ENCODE measurements around the gene CHST15. TPM values are rescaled to one million over a fixed set of nuclear protein-coding genes. Genes with fewer than 3 reads are reported as not detected.

CHST15 gene
- total RNA-seq, 2 donors from 2014 or later = 18.5 to 21.5 TPM

DNA sequence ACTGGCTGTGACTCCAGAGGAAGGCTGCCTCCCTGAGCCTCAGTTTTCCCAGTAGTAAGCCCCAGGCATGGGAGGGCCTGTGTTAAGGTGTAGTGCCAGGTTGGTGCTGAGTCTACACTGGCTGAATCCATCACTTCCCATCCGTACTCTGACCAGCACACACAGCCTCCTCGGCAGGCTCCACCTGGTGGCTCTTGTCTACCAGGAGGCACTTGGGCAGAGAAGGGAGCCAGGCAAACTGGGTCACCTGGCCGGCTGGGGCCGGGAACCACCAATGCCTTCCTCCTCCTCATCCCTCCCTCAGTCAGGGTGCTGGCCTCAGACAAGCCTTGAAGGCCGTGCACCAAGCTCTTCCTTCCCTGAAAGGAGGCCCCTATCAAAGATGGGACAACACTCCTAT is 75.7 kb downstream of the CHST15 start:
- H3K27ac ChIP-seq = no peak overlapping the region
- intact Hi-C loops (cut with DNase I) = no loop called here
- H3K4me1 ChIP-seq = no peaks in the 10 kb centered on the region
- H3K9me3 ChIP-seq = no peaks in the 10 kb centered on the region
- WGBS, 2 donors = 63 to 75% methylated on average over 2 to 5 of the region's 5 CpGs
- DNase-seq (no peak), ATAC-seq (no peak)
- peaks cover 0 to 1% of the 10 kb centered on the region in 2 donors for H3K36me3 ChIP-seq (replicated peaks in 1 of 2; ENCODE audit: insufficient read depth in 1 of 2, low read depth in 2 of 2)
- H3K4me3 ChIP-seq = no peak overlapping the region
- TF ChIP-seq, protein P1, sequence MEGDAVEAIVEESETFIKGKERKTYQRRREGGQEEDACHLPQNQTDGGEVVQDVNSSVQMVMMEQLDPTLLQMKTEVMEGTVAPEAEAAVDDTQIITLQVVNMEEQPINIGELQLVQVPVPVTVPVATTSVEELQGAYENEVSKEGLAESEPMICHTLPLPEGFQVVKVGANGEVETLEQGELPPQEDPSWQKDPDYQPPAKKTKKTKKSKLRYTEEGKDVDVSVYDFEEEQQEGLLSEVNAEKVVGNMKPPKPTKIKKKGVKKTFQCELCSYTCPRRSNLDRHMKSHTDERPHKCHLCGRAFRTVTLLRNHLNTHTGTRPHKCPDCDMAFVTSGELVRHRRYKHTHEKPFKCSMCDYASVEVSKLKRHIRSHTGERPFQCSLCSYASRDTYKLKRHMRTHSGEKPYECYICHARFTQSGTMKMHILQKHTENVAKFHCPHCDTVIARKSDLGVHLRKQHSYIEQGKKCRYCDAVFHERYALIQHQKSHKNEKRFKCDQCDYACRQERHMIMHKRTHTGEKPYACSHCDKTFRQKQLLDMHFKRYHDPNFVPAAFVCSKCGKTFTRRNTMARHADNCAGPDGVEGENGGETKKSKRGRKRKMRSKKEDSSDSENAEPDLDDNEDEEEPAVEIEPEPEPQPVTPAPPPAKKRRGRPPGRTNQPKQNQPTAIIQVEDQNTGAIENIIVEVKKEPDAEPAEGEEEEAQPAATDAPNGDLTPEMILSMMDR (IDR thresholded peaks at IDR 0.05) = no peak
- no peak for TF ChIP-seq POLR2A (IDR thresholded peaks at IDR 0.05)
- no peaks in the 10 kb centered on the region for H3K27me3 ChIP-seq

DNA sequence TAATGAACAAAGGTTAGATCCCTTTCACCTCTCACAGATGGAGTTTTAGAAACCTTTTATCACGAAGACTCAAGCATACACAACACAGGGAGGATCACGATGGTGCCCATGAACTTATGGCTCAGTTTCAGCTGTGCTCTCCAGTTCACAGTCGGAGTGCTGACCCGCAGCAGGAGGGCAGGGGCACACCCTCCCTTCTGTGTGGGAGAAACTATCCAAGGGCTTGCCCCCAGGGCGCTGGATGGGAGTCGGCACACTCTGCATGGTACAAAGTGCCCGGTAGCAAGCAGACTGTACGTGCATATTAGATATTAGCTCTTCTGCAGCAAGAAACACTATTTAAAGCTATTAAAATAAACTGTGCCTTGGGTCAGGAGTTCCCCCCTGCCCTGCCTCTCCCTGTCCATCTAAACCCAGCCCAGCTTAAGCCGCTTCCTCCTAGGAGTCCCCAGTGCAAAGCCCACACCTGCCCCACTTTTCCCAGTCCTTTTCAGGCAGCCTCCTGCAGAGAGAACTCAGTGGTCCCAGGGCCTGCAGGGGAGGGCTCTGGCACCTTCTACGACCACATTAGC is 76.5 kb downstream of the CHST15 start:
- DNase-seq = no peak
- Histone ChIP-seq H3K36me3 (replicated peaks in 1 of 2; ENCODE audit: insufficient read depth in 1 of 2, low read depth in 2 of 2) (peaks cover 0 to 1% of the 10 kb centered on the region in 2 donors), H3K4me1 (no peaks in the 10 kb centered on the region), H3K9me3 (no peaks in the 10 kb centered on the region), H3K4me3 (no peak overlapping the region), H3K27me3 (no peaks in the 10 kb centered on the region), H3K27ac (no peak overlapping the region)
- TF ChIP-seq, protein P1 (IDR thresholded peaks at IDR 0.05) = no peak
- TF ChIP-seq POLR2A (IDR thresholded peaks at IDR 0.05) = no peak
- ATAC-seq = no peak
- 63 to 71% methylated on average over 4 to 10 of the region's 10 CpGs for WGBS, 2 donors
- intact Hi-C loops (cut with DNase I) = no loop called here

DNA sequence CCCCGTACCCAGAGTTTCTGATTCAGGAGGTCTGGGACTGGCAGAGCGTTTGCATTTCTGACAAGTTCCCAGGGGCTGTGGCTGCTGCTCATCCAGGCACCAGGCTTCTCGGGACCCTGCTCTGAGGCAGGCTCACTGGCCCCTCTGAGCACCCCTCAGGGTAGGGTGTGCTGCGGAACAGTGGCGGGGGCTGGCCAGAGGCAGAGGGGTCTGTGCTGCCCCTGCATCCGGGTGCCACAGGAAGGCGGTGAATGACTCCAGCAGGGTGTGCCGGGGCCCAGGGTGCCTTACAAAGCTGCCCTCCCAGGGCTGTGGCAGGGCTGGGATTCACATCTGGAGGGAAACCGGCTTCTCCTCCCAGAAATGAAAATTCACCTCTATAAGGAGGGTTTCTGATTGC is 77.4 kb downstream of the CHST15 start:
- no peak overlapping the region for H3K4me3 ChIP-seq
- WGBS, 2 donors = 68% methylated on average over 2 to 9 of the region's 9 CpGs
- intact Hi-C loops (cut with DNase I) = no loop called here
- TF ChIP-seq POLR2A (IDR thresholded peaks at IDR 0.05) = no peak
- TF ChIP-seq, protein P1 (IDR thresholded peaks at IDR 0.05) = no peak
- no peaks in the 10 kb centered on the region for H3K9me3 ChIP-seq
- no peaks in the 10 kb centered on the region for H3K27me3 ChIP-seq
- no peak overlapping the region for H3K27ac ChIP-seq
- peaks cover 0 to 1% of the 10 kb centered on the region in 2 donors for H3K36me3 ChIP-seq (replicated peaks in 1 of 2; ENCODE audit: insufficient read depth in 1 of 2, low read depth in 2 of 2)
- H3K4me1 ChIP-seq = no peaks in the 10 kb centered on the region
- ATAC-seq (no peak), DNase-seq (no peak)

DNA sequence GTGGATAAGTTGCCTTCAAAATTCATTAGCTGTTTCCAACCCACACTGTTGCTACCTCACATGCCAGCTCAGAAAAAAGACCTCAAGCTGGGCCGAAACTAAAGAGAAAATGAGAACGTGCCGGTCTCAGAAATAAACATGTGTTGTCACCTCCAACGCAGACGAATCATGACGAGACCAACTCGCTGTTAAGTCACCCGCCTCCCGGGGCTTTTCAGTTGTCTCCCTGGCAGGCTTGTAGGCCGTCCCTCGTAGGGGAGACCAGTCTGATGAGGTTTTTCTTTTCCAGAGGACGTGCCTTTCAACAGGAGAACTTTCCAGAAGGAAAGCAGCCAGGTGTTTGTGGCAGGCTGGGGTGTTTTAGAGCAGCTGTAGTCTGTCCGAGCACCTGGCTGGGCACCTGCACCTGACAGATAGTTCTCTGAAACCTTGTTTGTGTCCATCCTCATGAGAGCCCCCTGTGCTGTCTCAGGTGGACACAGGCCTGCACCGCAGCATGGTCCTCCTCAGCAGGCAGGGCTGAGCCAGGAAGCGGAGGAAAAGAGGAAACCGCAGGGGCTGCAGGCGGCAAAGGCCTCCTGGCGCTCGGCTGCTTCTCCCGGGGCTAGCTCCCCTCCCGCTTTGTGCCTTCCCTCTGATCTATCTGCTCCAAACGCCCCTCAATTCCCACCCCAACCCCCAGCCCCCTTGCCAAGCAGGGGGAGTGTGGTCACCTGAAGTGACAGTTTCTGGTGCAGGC is 78.8 kb downstream of the CHST15 start:
- Histone ChIP-seq H3K27ac (no peak overlapping the region), H3K4me3 (no peak overlapping the region), H3K9me3 (no peaks in the 10 kb centered on the region), H3K36me3 (replicated peaks in 1 of 2; ENCODE audit: insufficient read depth in 1 of 2, low read depth in 2 of 2) (no peaks in the 10 kb centered on the region), H3K27me3 (no peaks in the 10 kb centered on the region), H3K4me1 (no peaks in the 10 kb centered on the region)
- TF ChIP-seq, protein P1 (IDR thresholded peaks at IDR 0.05) = no peak
- TF ChIP-seq POLR2A (IDR thresholded peaks at IDR 0.05) = no peak
- ATAC-seq (no peak), DNase-seq (no peak)
- WGBS, 2 donors = 70 to 81% methylated on average over 20 to 22 of the region's 22 CpGs
- intact Hi-C loops (cut with DNase I) = no loop called here

DNA sequence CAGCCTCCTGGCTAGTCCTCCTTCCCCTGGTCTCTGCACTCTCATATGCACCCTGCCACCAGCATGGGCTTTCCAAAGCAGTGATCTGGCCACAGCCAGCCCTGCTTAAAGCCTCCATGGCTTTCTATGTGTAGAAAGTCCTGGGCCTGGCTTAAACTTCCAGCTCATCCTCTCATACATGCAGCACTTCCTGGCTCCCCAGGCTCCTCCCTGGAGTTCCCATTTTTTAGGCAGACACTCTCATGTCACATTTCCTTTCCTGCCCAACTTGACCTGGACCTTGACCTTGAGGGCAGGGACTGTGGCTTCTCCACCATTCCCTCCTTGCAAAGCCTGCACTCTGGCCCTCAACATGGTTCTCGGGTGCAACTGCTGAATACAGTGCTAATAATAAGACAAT is 79.5 kb downstream of the CHST15 start:
- ATAC-seq = no peak
- Histone ChIP-seq H3K4me1 (no peaks in the 10 kb centered on the region), H3K27ac (no peak overlapping the region), H3K36me3 (replicated peaks in 1 of 2; ENCODE audit: insufficient read depth in 1 of 2, low read depth in 2 of 2) (no peaks in the 10 kb centered on the region), H3K4me3 (no peak overlapping the region), H3K9me3 (no peaks in the 10 kb centered on the region), H3K27me3 (no peaks in the 10 kb centered on the region)
- TF ChIP-seq POLR2A (IDR thresholded peaks at IDR 0.05) = no peak
- TF ChIP-seq, protein P1 (IDR thresholded peaks at IDR 0.05) = no peak
- 81% methylated on average over 1 of the region's 1 CpG for WGBS, 2 donors
- intact Hi-C loops (cut with DNase I) = no loop called here
- no peak for DNase-seq
